ENCODE data around the gene PCSK6.

The PCSK6 gene

DNA sequence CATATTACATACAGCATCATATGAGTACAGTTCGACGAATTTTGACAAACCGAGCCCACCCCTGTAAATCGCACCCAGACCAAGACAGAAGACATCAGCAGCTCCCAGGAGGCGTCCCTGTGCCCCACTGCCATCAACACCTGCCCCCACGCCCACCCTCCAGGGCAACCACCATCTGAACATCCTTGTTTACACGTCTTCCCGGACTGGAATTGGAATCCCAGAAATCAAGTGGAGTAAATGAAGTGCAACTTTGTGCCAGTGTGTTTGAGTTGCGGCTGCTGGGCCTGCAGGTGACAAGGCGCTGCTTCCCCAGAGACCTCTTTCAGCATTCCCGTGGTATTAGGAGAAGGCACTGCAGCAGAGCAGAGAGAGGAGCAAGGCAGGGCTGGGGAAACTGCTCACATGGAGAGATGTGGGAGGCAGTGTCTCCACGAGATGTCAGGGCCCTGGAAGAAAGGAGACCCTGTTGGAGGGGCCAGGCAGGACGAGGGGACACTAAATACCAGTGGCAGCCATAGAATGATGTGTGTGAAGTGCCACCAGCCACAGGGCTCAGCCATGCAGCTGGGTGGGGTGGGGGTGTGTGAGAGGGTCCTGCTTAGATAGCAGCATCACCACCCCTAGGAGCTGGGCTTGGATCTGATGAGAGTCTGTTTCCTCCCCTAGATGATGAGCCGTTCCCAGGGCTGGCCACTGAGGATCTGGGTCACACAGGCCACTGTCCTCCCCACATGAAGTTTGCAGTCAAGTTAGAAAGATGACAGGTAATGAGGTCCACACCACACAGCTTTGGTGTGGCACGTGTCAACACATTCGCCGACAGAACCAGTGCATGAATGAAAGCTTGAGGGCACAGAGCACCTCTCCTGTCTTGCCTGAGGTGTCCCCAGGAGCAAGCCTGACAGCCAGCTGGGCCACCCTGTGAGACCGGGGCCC lies 33.4 kb upstream of the PCSK6 start:
- TF ChIP-seq CTCF (IDR thresholded peaks at IDR 0.05; ENCODE audit: low read length, missing control alignments): no peak
- no peak overlapping the region for H3K4me3 ChIP-seq (replicated peaks; ENCODE audit: low read depth, low read length)
- DNase-seq (ENCODE audit: low read depth): no peak

DNA sequence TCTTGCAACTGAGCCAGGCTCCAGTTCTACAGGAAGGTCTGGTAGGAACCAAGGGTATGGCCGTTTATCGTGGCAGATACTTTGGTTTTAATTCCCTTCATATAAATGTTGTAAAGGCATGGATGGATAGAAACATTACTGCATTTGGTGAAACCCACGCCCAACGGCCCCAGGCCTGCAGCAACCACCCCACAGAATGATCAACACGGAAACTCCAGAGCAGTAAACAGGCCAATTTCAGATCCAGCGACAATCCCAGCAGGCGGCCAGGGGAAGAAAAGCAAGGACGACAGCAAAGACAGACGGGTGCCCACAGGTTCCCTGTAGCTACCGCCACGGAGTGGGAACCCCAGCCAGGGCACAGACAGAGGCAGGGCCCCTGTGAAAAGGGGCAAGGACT lies 32.6 kb upstream of the PCSK6 start:
- DNase-seq (ENCODE audit: low read depth): no peak
- no peak for TF ChIP-seq CTCF (IDR thresholded peaks at IDR 0.05; ENCODE audit: low read length, missing control alignments)
- H3K4me3 ChIP-seq (replicated peaks; ENCODE audit: low read depth, low read length): no peak overlapping the region

GRCh38 chr15:101521591-101521990 lies 32.1 kb upstream of the PCSK6 start:
- no peak overlapping the region for H3K4me3 ChIP-seq (replicated peaks; ENCODE audit: low read depth, low read length)
- no peak for TF ChIP-seq CTCF (IDR thresholded peaks at IDR 0.05; ENCODE audit: low read length, missing control alignments)
- DNase-seq (ENCODE audit: low read depth): no peak

- no peak for TF ChIP-seq CTCF (IDR thresholded peaks at IDR 0.05; ENCODE audit: low read length, missing control alignments)
- no peak overlapping the region for H3K4me3 ChIP-seq (replicated peaks; ENCODE audit: low read depth, low read length)
- DNase-seq (ENCODE audit: low read depth): no peak
These were observed 31.6 kb upstream of the PCSK6 start for GRCh38 chr15:101521069-101521468.

DNA sequence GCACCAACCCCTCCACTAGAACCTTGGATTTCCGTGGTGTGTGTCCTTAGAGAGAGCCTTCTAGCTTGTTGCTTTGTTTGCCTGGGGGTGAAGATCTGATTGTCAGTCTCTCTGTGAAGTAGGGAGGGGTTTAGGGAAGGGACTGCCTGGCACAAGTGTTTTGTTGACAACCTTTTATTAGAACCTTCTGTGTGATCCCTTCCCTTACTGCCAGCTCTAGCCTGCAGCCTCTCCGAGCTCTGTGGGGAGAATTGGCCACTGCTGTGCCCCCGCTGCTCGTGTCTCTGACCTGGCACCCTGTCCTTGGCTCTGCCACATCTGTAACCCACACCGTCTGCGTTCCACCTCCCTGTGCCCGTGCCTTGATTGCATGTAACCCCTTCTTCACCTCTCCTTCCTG lies 30.9 kb upstream of the PCSK6 start:
- no peak overlapping the region for H3K4me3 ChIP-seq (replicated peaks; ENCODE audit: low read depth, low read length)
- DNase-seq (ENCODE audit: low read depth): no peak
- no peak for TF ChIP-seq CTCF (IDR thresholded peaks at IDR 0.05; ENCODE audit: low read length, missing control alignments)

- no peak for TF ChIP-seq CTCF (IDR thresholded peaks at IDR 0.05; ENCODE audit: low read length, missing control alignments)
- H3K4me3 ChIP-seq (replicated peaks; ENCODE audit: low read depth, low read length): no peak overlapping the region
- DNase-seq (ENCODE audit: low read depth): no peak
These were observed 28.0 kb upstream of the PCSK6 start for GRCh38 chr15:101517504-101517903.

DNA sequence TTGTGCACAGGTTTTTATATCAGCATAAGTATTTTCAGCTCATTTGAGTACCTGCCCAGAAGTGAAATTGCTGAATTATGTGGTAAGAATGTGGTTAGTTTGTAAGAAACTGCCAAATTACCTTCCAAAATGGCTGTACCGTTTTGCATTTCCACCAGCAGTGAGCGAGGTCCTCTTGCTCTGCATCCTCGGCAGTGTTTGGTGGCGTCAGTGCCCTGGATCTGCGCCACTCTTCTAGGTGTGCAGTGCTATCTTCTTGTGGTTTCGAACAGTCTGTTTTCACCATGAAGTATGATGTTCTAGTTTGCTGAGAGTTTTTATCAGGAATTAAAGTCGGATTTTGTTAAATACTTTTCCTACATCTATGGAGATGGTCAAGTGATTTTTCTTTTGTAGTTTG lies 24.8 kb upstream of the PCSK6 start:
- no peak for TF ChIP-seq CTCF (IDR thresholded peaks at IDR 0.05; ENCODE audit: low read length, missing control alignments)
- H3K4me3 ChIP-seq (replicated peaks; ENCODE audit: low read depth, low read length): no peak overlapping the region
- DNase-seq (ENCODE audit: low read depth): no peak

Measured in fibroblast of pulmonary artery (primary cell).